GM23248 (cell line): Measurements from ENCODE around the gene STK11IP.

Source experiments
- EZH2 ChIP-seq: fragments of 200-600 bp; sonication (generic); IDR thresholded peaks from 2 replicates; pipeline ENCODE4 v1.6.1; 2018; ENCODE audit warnings: antibody characterized with exemption, mild to moderate bottlenecking; ENCODE audit not compliant: insufficient read depth, poor library complexity, severe bottlenecking
- EZH2phosphoT487 ChIP-seq: fragments of 200-600 bp; sonication (generic); IDR thresholded peaks from 2 replicates; pipeline ENCODE4 v1.6.1; 2018; ENCODE audit warnings: antibody characterized with exemption, moderate library complexity, mild to moderate bottlenecking, low read depth; ENCODE audit not compliant: insufficient read depth

- TF ChIP-seq EZH2phosphoT487 (no peak), EZH2 (no peak)
Observed at GRCh38 chr2:219566640-219567039, 31.0 kb upstream of the STK11IP start.
